GM12873 (cell line): ENCODE results near the gene EXOSC10.

Experiments used
- CTCF ChIP-seq: IDR thresholded peaks from 2 replicates; pipeline ENCODE4 v1.5.1; 2012; ENCODE audit warnings: low read depth, mild to moderate bottlenecking, moderate library complexity, low read length, control low read depth; ENCODE audit not compliant: insufficient read depth; ENCODE audit errors: missing control alignments

The EXOSC10 gene

GRCh38 chr1:11099310-11100148 lies at the start of gene EXOSC10:
EXOSC10 (minus strand) TSS chr1:11099869; CDS start chr1:11099831, 38 bp downstream.
- TF ChIP-seq CTCF, result no peak

- no peak for TF ChIP-seq CTCF
These were observed 47.6 kb upstream of the EXOSC10 start for GRCh38 chr1:11147197-11147770.

GRCh38 chr1:11145741-11146140 lies 46.1 kb upstream of the EXOSC10 start:
- no peak for TF ChIP-seq CTCF

GRCh38 chr1:11144570-11145256 lies 45.0 kb upstream of the EXOSC10 start:
- TF ChIP-seq CTCF, result no peak

- TF ChIP-seq CTCF, result no peak
These were observed 44.2 kb upstream of the EXOSC10 start for GRCh38 chr1:11143907-11144306.

- TF ChIP-seq CTCF, result no peak
These were observed 43.7 kb upstream of the EXOSC10 start for GRCh38 chr1:11143401-11143800.
